ENCODE results near the gene TBC1D22A. TPM values are rescaled to one million over a fixed set of nuclear protein-coding genes. Genes with fewer than 3 reads are reported as not detected.

The TBC1D22A gene
- total RNA-seq, 1 experiment from 2014 or later = 27.6 TPM

GRCh38 chr22:47075568-47075967, 313.1 kb downstream of the TBC1D22A start:
- Mint-ChIP-seq H3K36me3 (ENCODE audit: insufficient read depth, unreplicated experiment) (no peaks in the 10 kb centered on the region), H3K4me3 (ENCODE audit: low read depth, unreplicated experiment) (no peak overlapping the region), H3K27ac (ENCODE audit: unreplicated experiment) (no peak overlapping the region), H3K27me3 (ENCODE audit: unreplicated experiment) (no peaks in the 10 kb centered on the region), H3K4me1 (ENCODE audit: low read depth, unreplicated experiment) (no peaks in the 10 kb centered on the region), H3K9me3 (ENCODE audit: low read depth, unreplicated experiment) (peaks cover 13% of the 10 kb centered on the region)
- BruUV-seq (replicated peaks) = no TSS peak
- DNase-seq = no peak
- CTCF ChIA-PET = no interaction called here
- TF ChIP-seq CTCF (IDR thresholded peaks at IDR 0.05; ENCODE audit: unreplicated experiment) = no peak
- intact Hi-C loops (cut with micrococcal nuclease; ENCODE audit: unreplicated experiment) = no loop called here

GRCh38 chr22:47076758-47077157, 314.3 kb downstream of the TBC1D22A start:
- Mint-ChIP-seq H3K27ac (ENCODE audit: unreplicated experiment) (no peak overlapping the region), H3K9me3 (ENCODE audit: low read depth, unreplicated experiment) (peaks cover 13% of the 10 kb centered on the region), H3K4me3 (ENCODE audit: low read depth, unreplicated experiment) (no peak overlapping the region), H3K4me1 (ENCODE audit: low read depth, unreplicated experiment) (no peaks in the 10 kb centered on the region), H3K36me3 (ENCODE audit: insufficient read depth, unreplicated experiment) (no peaks in the 10 kb centered on the region), H3K27me3 (ENCODE audit: unreplicated experiment) (no peaks in the 10 kb centered on the region)
- CTCF ChIA-PET = no interaction called here
- intact Hi-C loops (cut with micrococcal nuclease; ENCODE audit: unreplicated experiment) = no loop called here
- no TSS peak for BruUV-seq (replicated peaks)
- no peak for DNase-seq
- TF ChIP-seq CTCF (IDR thresholded peaks at IDR 0.05; ENCODE audit: unreplicated experiment) = no peak

GRCh38 chr22:47080100-47080499, 317.6 kb downstream of the TBC1D22A start:
- CTCF ChIA-PET = no interaction called here
- Mint-ChIP-seq H3K27me3 (ENCODE audit: unreplicated experiment) (no peaks in the 10 kb centered on the region), H3K9me3 (ENCODE audit: low read depth, unreplicated experiment) (peaks cover 9% of the 10 kb centered on the region), H3K4me3 (ENCODE audit: low read depth, unreplicated experiment) (no peak overlapping the region), H3K27ac (ENCODE audit: unreplicated experiment) (peak overlapping the region; percentile 10), H3K4me1 (ENCODE audit: low read depth, unreplicated experiment) (no peaks in the 10 kb centered on the region), H3K36me3 (ENCODE audit: insufficient read depth, unreplicated experiment) (no peaks in the 10 kb centered on the region)
- intact Hi-C loops (cut with micrococcal nuclease; ENCODE audit: unreplicated experiment) = no loop called here
- no peak for DNase-seq
- no TSS peak for BruUV-seq (replicated peaks)
- TF ChIP-seq CTCF (IDR thresholded peaks at IDR 0.05; ENCODE audit: unreplicated experiment) = no peak

- TF ChIP-seq CTCF (IDR thresholded peaks at IDR 0.05; ENCODE audit: unreplicated experiment) = no peak
- intact Hi-C loops (cut with micrococcal nuclease; ENCODE audit: unreplicated experiment) = no loop called here
- H3K9me3 Mint-ChIP-seq (ENCODE audit: low read depth, unreplicated experiment) = peaks cover 9% of the 10 kb centered on the region
These were observed 320.1 kb downstream of the TBC1D22A start for GRCh38 chr22:47082505-47082904.

More at GRCh38 chr22:47082505-47082904, 320.1 kb downstream of the TBC1D22A start:
- Mint-ChIP-seq H3K27ac (ENCODE audit: unreplicated experiment) (no peak overlapping the region), H3K36me3 (ENCODE audit: insufficient read depth, unreplicated experiment) (no peaks in the 10 kb centered on the region), H3K27me3 (ENCODE audit: unreplicated experiment) (no peaks in the 10 kb centered on the region), H3K4me1 (ENCODE audit: low read depth, unreplicated experiment) (no peaks in the 10 kb centered on the region), H3K4me3 (ENCODE audit: low read depth, unreplicated experiment) (no peak overlapping the region)
- no TSS peak for BruUV-seq (replicated peaks)
- CTCF ChIA-PET = interaction anchor here (0.6 kb wide), 1 partner anchor 221 kb away, joined by 3 read pairs; no protein-coding TSS in a partner anchor
- no peak for DNase-seq
